Liver (tissue), 9 donors: ENCODE measurements around the gene TRIOBP. TPM values are rescaled to one million over a fixed set of nuclear protein-coding genes. Genes with fewer than 3 reads are reported as not detected.

Source experiments
- DNase-seq: peaks from one replicate; pipeline ENCODE4 v3.0.0-alpha.2; 2017; ENCODE audit warnings: low spot score
- H3K27ac ChIP-seq, 2 donors: one replicate each; pipeline ENCODE4 v1.7.0; 2013; ENCODE audit warnings: inconsistent platforms in 2 of 2, low read length in 2 of 2, control low read depth in 1 of 2, low read depth in 1 of 2, mild to moderate bottlenecking in 1 of 2
- H3K27me3 ChIP-seq, 4 donors: one replicate each; pipeline versions ENCODE4 v1.6.1 to v1.7.0; 2013; ENCODE audit warnings: low read length in 3 of 4, inconsistent platforms in 1 of 4, mild to moderate bottlenecking in 1 of 4, moderate library complexity in 1 of 4; ENCODE audit not compliant: control insufficient read depth in 4 of 4, insufficient read depth in 4 of 4
- H3K36me3 ChIP-seq, 4 donors: one replicate each; pipeline versions ENCODE4 v1.6.1 to v1.7.0; 2013; ENCODE audit warnings: low read length in 3 of 4, mild to moderate bottlenecking in 3 of 4, low read depth in 1 of 4, moderate library complexity in 1 of 4; ENCODE audit not compliant: control insufficient read depth in 4 of 4, insufficient read depth in 3 of 4
- H3K4me1 ChIP-seq, 4 donors: one replicate each; pipeline versions ENCODE4 v1.6.1 to v1.7.0; 2013; ENCODE audit warnings: low read length in 3 of 4, mild to moderate bottlenecking in 3 of 4, moderate library complexity in 1 of 4; ENCODE audit not compliant: control insufficient read depth in 4 of 4, insufficient read depth in 4 of 4
- H3K4me3 ChIP-seq, 3 donors: one replicate each; pipeline versions ENCODE4 v1.6.1 to v1.7.0; 2013; ENCODE audit warnings: low read length in 3 of 3, control low read depth in 1 of 3, low read depth in 1 of 3, mild to moderate bottlenecking in 1 of 3
- H3K9ac ChIP-seq, 2 donors: one replicate each; pipeline ENCODE4 v1.7.0; 2013; ENCODE audit warnings: low read length in 2 of 2, mild to moderate bottlenecking in 2 of 2, moderate library complexity in 2 of 2, control low read depth in 1 of 2, low read depth in 1 of 2
- H3K9me3 ChIP-seq, 4 donors: one replicate each; pipeline versions ENCODE4 v1.6.1 to v1.7.0; 2013; ENCODE audit warnings: low read length in 3 of 4; ENCODE audit not compliant: control insufficient read depth in 4 of 4
- EGR1 ChIP-seq, 2 donors: IDR thresholded peaks; 2 replicates each; pipeline ENCODE4 v1.6.1; 2016 to 2018; ENCODE audit warnings: antibody characterized with exemption in 2 of 2, low read depth in 2 of 2
- FOXA1 ChIP-seq: IDR thresholded peaks from 2 replicates; pipeline ENCODE4 v1.6.1; 2016; ENCODE audit warnings: antibody characterized with exemption
- FOXA2 ChIP-seq: IDR thresholded peaks from 2 replicates; pipeline ENCODE4 v1.6.1; 2016; ENCODE audit warnings: antibody characterized with exemption
- GABPA ChIP-seq, 2 donors: IDR thresholded peaks in 1 of 2; conservative IDR thresholded peaks in 1 of 2; 2 replicates each; pipeline ENCODE4 v1.6.1; 2016; ENCODE audit warnings: antibody characterized with exemption in 2 of 2, mild to moderate bottlenecking in 1 of 2, moderate library complexity in 1 of 2
- HNF4A ChIP-seq, 2 donors: conservative IDR thresholded peaks; 2 replicates each; pipeline ENCODE4 v1.6.1; 2016; ENCODE audit warnings: antibody characterized with exemption in 2 of 2, mild to moderate bottlenecking in 2 of 2
- HNF4G ChIP-seq: IDR thresholded peaks from 2 replicates; pipeline ENCODE4 v1.6.1; 2016; ENCODE audit warnings: antibody characterized with exemption
- JUND ChIP-seq, 2 donors: IDR thresholded peaks; 2 replicates each; pipeline ENCODE4 v1.6.1; 2016; ENCODE audit warnings: antibody characterized with exemption in 2 of 2
- NR2F2 ChIP-seq: IDR thresholded peaks from 2 replicates; pipeline ENCODE4 v1.6.1; 2016; ENCODE audit warnings: antibody characterized with exemption
- RAD21 ChIP-seq, 2 donors: IDR thresholded peaks; 2 replicates each; pipeline ENCODE4 v1.6.1; 2016; ENCODE audit warnings: antibody characterized with exemption in 2 of 2, mild to moderate bottlenecking in 2 of 2
- RXRA ChIP-seq, 2 donors: IDR thresholded peaks; 2 replicates each; pipeline ENCODE4 v1.6.1; 2017 to 2018; ENCODE audit warnings: antibody characterized with exemption in 2 of 2, mild to moderate bottlenecking in 1 of 2
- SP1 ChIP-seq: IDR thresholded peaks from 2 replicates; pipeline ENCODE4 v1.6.1; 2018; ENCODE audit warnings: antibody characterized with exemption, mild to moderate bottlenecking
- TAF1 ChIP-seq: conservative IDR thresholded peaks from 2 replicates; pipeline ENCODE4 v1.6.1; 2016; ENCODE audit warnings: antibody characterized with exemption, mild to moderate bottlenecking
- YY1 ChIP-seq: IDR thresholded peaks from 2 replicates; pipeline ENCODE4 v1.6.1; 2016; ENCODE audit warnings: antibody characterized with exemption, mild to moderate bottlenecking
- WGBS: extraction: QIAGEN DNeasy Blood & Tissue Kit; methylation state at CpG from one replicate; pipeline ENCODE4 v1.1.7; 2013; 5-methylcytosine and 5-hydroxymethylcytosine counted together
- polyA plus RNA-seq, 2 donors: library from polyadenylated mRNA; stranded (reverse) in 1 of 2; unstranded in 1 of 2; fragments of 200-250 nt in 1 of 2; fragments of >200 nt in 1 of 2; fragmentation: Nextera tagmentation in 1 of 2; extraction: Ambion mirVana in 1 of 2; gene quantifications; one replicate each; pipeline versions ENCODE4 v1.2.1 to v1.2.3, GENCODE V29; 2013 to 2015
- total RNA-seq, 2 donors: library from RNA; depleted of rRNA; stranded (reverse); fragments of >200 nt; gene quantifications; one replicate each; pipeline ENCODE4 v1.2.3, GENCODE V29; 2014
- TF ChIP-seq, protein P1 (sequence below): IDR thresholded peaks from 2 replicates; pipeline ENCODE4 v1.6.1; 2016; ENCODE audit warnings: antibody characterized with exemption
- TF ChIP-seq, protein P2 (sequence below): IDR thresholded peaks from 2 replicates; pipeline ENCODE4 v1.6.1; 2016; ENCODE audit warnings: antibody characterized with exemption
- TF ChIP-seq, protein P3 (sequence below): IDR thresholded peaks from 2 replicates; pipeline ENCODE4 v1.6.1; 2016; ENCODE audit warnings: antibody characterized with exemption
- TF ChIP-seq, protein P4 (sequence below): IDR thresholded peaks from 2 replicates; pipeline ENCODE4 v1.6.1; 2016; ENCODE audit warnings: antibody characterized with exemption, mild to moderate bottlenecking
- TF ChIP-seq, protein P5 (sequence below): fragments of 150-350 bp; IDR thresholded peaks from 2 replicates; pipeline ENCODE4 v1.5.1; 2017; ENCODE audit warnings: improper control_type of control experiment, low read depth, low read length; ENCODE audit not compliant: missing input control
- donor health status: healthy.
- donor health status: healthy.
- donor health status: healthy.
- donor health status: healthy.
- donor health status: healthy.

TRIOBP gene
- total and polyA plus RNA-seq, 4 donors: 4.8 to 41.1 (median 21.6) TPM

GRCh38 chr22:37747080-37747714 is 50.3 kb downstream of the TRIOBP start:
- Histone ChIP-seq H3K9ac (peak overlapping the region; percentile 52 to 82), H3K9me3 (no peaks in the 10 kb centered on the region), H3K27me3 (no peaks in the 10 kb centered on the region), H3K4me3 (peak overlapping the region; percentile 73 to 86 (median 78)), H3K36me3 (no peaks in the 10 kb centered on the region), H3K27ac (peak overlapping the region; percentile 81 to 83), H3K4me1 (peaks cover 5 to 51% (median 31%) of the 10 kb centered on the region in 4 donors)
- WGBS: 28% methylated on average over 16 of the region's 16 CpGs
- no peak for DNase-seq
- TF ChIP-seq SP1 (no peak), NR2F2 (no peak), RAD21 (IDR thresholded peaks at IDR 0.05) (no peak), RXRA (IDR thresholded peaks at IDR 0.05) (no peak), TAF1 (no peak), FOXA1 (no peak), YY1 (no peak), HNF4A (conservative IDR thresholded peaks at IDR 0.05) (no peak), HNF4G (no peak), EGR1 (IDR thresholded peaks at IDR 0.05; ENCODE audit: low read depth in 2 of 2) (no peak)
- TF ChIP-seq, protein P1, sequence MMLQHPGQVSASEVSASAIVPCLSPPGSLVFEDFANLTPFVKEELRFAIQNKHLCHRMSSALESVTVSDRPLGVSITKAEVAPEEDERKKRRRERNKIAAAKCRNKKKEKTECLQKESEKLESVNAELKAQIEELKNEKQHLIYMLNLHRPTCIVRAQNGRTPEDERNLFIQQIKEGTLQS: no peak
- TF ChIP-seq, protein P2, sequence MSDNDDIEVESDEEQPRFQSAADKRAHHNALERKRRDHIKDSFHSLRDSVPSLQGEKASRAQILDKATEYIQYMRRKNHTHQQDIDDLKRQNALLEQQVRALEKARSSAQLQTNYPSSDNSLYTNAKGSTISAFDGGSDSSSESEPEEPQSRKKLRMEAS: no peak
- TF ChIP-seq, protein P3, sequence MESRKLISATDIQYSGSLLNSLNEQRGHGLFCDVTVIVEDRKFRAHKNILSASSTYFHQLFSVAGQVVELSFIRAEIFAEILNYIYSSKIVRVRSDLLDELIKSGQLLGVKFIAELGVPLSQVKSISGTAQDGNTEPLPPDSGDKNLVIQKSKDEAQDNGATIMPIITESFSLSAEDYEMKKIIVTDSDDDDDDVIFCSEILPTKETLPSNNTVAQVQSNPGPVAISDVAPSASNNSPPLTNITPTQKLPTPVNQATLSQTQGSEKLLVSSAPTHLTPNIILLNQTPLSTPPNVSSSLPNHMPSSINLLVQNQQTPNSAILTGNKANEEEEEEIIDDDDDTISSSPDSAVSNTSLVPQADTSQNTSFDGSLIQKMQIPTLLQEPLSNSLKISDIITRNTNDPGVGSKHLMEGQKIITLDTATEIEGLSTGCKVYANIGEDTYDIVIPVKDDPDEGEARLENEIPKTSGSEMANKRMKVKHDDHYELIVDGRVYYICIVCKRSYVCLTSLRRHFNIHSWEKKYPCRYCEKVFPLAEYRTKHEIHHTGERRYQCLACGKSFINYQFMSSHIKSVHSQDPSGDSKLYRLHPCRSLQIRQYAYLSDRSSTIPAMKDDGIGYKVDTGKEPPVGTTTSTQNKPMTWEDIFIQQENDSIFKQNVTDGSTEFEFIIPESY: no peak
- TF ChIP-seq, protein P4, sequence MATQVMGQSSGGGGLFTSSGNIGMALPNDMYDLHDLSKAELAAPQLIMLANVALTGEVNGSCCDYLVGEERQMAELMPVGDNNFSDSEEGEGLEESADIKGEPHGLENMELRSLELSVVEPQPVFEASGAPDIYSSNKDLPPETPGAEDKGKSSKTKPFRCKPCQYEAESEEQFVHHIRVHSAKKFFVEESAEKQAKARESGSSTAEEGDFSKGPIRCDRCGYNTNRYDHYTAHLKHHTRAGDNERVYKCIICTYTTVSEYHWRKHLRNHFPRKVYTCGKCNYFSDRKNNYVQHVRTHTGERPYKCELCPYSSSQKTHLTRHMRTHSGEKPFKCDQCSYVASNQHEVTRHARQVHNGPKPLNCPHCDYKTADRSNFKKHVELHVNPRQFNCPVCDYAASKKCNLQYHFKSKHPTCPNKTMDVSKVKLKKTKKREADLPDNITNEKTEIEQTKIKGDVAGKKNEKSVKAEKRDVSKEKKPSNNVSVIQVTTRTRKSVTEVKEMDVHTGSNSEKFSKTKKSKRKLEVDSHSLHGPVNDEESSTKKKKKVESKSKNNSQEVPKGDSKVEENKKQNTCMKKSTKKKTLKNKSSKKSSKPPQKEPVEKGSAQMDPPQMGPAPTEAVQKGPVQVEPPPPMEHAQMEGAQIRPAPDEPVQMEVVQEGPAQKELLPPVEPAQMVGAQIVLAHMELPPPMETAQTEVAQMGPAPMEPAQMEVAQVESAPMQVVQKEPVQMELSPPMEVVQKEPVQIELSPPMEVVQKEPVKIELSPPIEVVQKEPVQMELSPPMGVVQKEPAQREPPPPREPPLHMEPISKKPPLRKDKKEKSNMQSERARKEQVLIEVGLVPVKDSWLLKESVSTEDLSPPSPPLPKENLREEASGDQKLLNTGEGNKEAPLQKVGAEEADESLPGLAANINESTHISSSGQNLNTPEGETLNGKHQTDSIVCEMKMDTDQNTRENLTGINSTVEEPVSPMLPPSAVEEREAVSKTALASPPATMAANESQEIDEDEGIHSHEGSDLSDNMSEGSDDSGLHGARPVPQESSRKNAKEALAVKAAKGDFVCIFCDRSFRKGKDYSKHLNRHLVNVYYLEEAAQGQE: no peak

DNA sequence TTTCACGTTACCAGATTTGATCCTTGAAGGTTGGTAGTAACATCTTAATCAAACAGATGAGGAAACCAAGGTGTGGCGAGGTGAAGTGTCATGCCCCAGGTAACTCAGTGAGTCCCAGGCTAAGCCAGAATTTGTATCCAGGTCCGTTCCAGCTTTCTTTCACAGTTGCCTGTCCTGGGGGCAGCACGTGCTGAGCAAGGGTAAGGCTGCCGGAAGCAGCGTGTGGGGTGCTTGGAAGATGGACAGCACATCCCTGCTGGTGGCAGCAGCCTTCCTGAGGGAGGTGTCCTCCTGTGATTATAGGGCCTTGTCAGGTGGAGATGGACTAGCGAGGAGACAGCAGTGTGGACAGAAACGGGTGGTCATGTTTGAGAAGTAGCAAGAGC is 50.9 kb downstream of the TRIOBP start:
- Histone ChIP-seq H3K27me3 (no peaks in the 10 kb centered on the region), H3K9me3 (no peaks in the 10 kb centered on the region), H3K9ac (peak overlapping the region; percentile 27 to 30), H3K4me1 (peaks cover 10 to 54% (median 35%) of the 10 kb centered on the region in 4 donors), H3K27ac (peak overlapping the region; percentile 31 to 46), H3K36me3 (no peaks in the 10 kb centered on the region), H3K4me3 (no peak overlapping the region)
- no peak for DNase-seq
- WGBS: 71% methylated on average over 8 of the region's 8 CpGs
- no peak for TF ChIP-seq HNF4A (conservative IDR thresholded peaks at IDR 0.05)
- no peak for TF ChIP-seq RAD21 (IDR thresholded peaks at IDR 0.05)
- no peak for TF ChIP-seq TAF1
- no peak for TF ChIP-seq SP1
- TF ChIP-seq, protein P5, sequence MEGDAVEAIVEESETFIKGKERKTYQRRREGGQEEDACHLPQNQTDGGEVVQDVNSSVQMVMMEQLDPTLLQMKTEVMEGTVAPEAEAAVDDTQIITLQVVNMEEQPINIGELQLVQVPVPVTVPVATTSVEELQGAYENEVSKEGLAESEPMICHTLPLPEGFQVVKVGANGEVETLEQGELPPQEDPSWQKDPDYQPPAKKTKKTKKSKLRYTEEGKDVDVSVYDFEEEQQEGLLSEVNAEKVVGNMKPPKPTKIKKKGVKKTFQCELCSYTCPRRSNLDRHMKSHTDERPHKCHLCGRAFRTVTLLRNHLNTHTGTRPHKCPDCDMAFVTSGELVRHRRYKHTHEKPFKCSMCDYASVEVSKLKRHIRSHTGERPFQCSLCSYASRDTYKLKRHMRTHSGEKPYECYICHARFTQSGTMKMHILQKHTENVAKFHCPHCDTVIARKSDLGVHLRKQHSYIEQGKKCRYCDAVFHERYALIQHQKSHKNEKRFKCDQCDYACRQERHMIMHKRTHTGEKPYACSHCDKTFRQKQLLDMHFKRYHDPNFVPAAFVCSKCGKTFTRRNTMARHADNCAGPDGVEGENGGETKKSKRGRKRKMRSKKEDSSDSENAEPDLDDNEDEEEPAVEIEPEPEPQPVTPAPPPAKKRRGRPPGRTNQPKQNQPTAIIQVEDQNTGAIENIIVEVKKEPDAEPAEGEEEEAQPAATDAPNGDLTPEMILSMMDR: no peak
- no peak for TF ChIP-seq NR2F2
- TF ChIP-seq JUND (IDR thresholded peaks at IDR 0.05): no peak
- TF ChIP-seq, protein P4: no peak
- TF ChIP-seq YY1: no peak
- TF ChIP-seq FOXA2: no peak
- TF ChIP-seq GABPA (IDR thresholded peaks at IDR 0.05 in 1 of 2, conservative IDR thresholded peaks at IDR 0.05 in 1 of 2): no peak
- TF ChIP-seq EGR1 (IDR thresholded peaks at IDR 0.05; ENCODE audit: low read depth in 2 of 2): no peak
- no peak for TF ChIP-seq RXRA (IDR thresholded peaks at IDR 0.05)
- TF ChIP-seq, protein P1: no peak
- no peak for TF ChIP-seq HNF4G
